Psoas muscle (tissue), 8 donors: ENCODE measurements around the gene PTN. TPM values are rescaled to one million over a fixed set of nuclear protein-coding genes. Genes with fewer than 3 reads are reported as not detected.

Experiments used
- ATAC-seq, 4 donors: fragments of 200-7000 bp; cut with Tn5 transposase; one replicate each; pipeline ENCODE4 v1.9.1; 2020; ENCODE audit warnings: moderate library complexity in 3 of 4, mild to moderate bottlenecking in 2 of 4
- DNase-seq, 2 donors: peaks; one replicate each; pipeline ENCODE4 v3.0.0-alpha.2; 2020
- H3K27ac ChIP-seq: fragments of 200-600 bp; one replicate; pipeline ENCODE4 v1.8.0; 2022
- H3K27me3 ChIP-seq, 3 donors: fragments of 200-600 bp in 1 of 3; one replicate each; pipeline versions ENCODE4 v1.6.1 to v1.8.0; 2013 to 2022; ENCODE audit warnings: low read length in 2 of 3, mild to moderate bottlenecking in 2 of 3, moderate library complexity in 1 of 3; ENCODE audit not compliant: insufficient read depth in 3 of 3
- H3K36me3 ChIP-seq, 2 donors: fragments of 200-600 bp in 1 of 2; one replicate each; pipeline versions ENCODE4 v1.6.1 to v1.8.0; 2013 to 2022; ENCODE audit warnings: low read depth in 1 of 2, mild to moderate bottlenecking in 1 of 2, moderate library complexity in 1 of 2; ENCODE audit not compliant: insufficient read depth in 1 of 2
- H3K4me1 ChIP-seq: fragments of 200-600 bp; one replicate; pipeline ENCODE4 v1.8.0; 2022
- H3K4me3 ChIP-seq: fragments of 200-600 bp; one replicate; pipeline ENCODE4 v1.8.0; 2022; ENCODE audit warnings: mild to moderate bottlenecking
- H3K9me3 ChIP-seq: fragments of 200-600 bp; one replicate; pipeline ENCODE4 v1.8.0; 2022
- CTCF ChIP-seq: fragments of 200-600 bp; IDR thresholded peaks from one replicate; pipeline ENCODE4 v1.8.0; 2022; ENCODE audit warnings: antibody characterized with exemption
- WGBS, 3 donors: extraction: QIAGEN DNeasy Blood & Tissue Kit; methylation state at CpG; one replicate each; pipeline versions ENCODE4 v1.1.6 to v1.1.7; 2013; 5-methylcytosine and 5-hydroxymethylcytosine counted together
- intact Hi-C, 2 donors: fragments of 100-400 bp; cut with DNase I; formaldehyde crosslinking; loops; one replicate each; pipeline versions ENCODE4 v1.11.0 to v1.14.2; 2022
- long read RNA-seq, 2 donors: library from polyadenylated mRNA; unstranded; transcript quantifications; one replicate each; pipeline ENCODE4 v2.0.0, GENCODE V29; 2021
- polyA plus RNA-seq, 3 donors: library from polyadenylated mRNA; stranded (reverse); fragments of 200-250 nt; gene quantifications; one replicate each; pipeline ENCODE4 v1.2.3, GENCODE V29; 2013
- total RNA-seq, 4 donors: library from RNA; stranded (reverse); fragmentation: NEBNext Ultra II Directional in 2 of 4; extraction: Animal tissue kit (Norgen Biotek cat#: 25700) in 2 of 4; gene quantifications; one replicate each; pipeline versions ENCODE4 v1.2.1 to v1.2.4, GENCODE V29; 2021 to 2023
- donor health status: healthy with polysubstance abuse.
- donor health status: DM: no; HTN: no; CAD: no; lungs with moderate emphysema.
- donor health status: Bipolar disorder and iron deficiency.
- donor health status: healthy.
- donor health status: DM: yes; HTN: yes; CAD: no.
- donor health status: DM: no; HTN: no; CAD: no.
- donor health status: DM: no; HTN: no; CAD: no.
- donor health status: DM: yes; HTN: yes; CAD: no.

The PTN gene
- total RNA-seq (1 to 10 TPM in 2 of 4 donors, under 1 TPM in 2; 0.13 to 4.2 (median 0.76) TPM), polyA plus RNA-seq (under 1 TPM; 0.20 to 0.74 (median 0.61) TPM)
- long read RNA-seq, donor 1, result 0 reads
- long read RNA-seq, donor 2, result 0 reads

GRCh38 chr7:137343281-137343841 lies at the start of gene PTN:
TSS of gene PTN (minus strand) at chr7:137343733. CDS start at chr7:137254973, 88,760 bp downstream.
- no peak for ATAC-seq
- no peaks in the 10 kb centered on the region for H3K9me3 ChIP-seq
- no peaks in the 10 kb centered on the region for H3K4me1 ChIP-seq
- intact Hi-C loops, result no loop called here
- H3K27me3 ChIP-seq, result peaks cover 0 to 5% (median 2%) of the 10 kb centered on the region in 3 donors
- no peak within 1 kb of the TSS for H3K27ac ChIP-seq
- H3K36me3 ChIP-seq, result no peaks in the 10 kb centered on the region
- no peak for TF ChIP-seq CTCF
- DNase-seq, result peak in 1 of 2 donors; percentile 25
- peak within 1 kb of the TSS; percentile 28 for H3K4me3 ChIP-seq
- 1 to 3% (median 1%) methylated on average over 23 of the region's 23 CpGs for WGBS, 3 donors

GRCh38 chr7:137390076-137390475 lies 46.5 kb upstream of the PTN start:
- 60 to 72% (median 67%) methylated on average over 1 of the region's 1 CpG for WGBS, 3 donors
- Histone ChIP-seq H3K9me3 (no peaks in the 10 kb centered on the region), H3K36me3 (no peaks in the 10 kb centered on the region), H3K4me3 (no peak overlapping the region), H3K27me3 (no peaks in the 10 kb centered on the region), H3K4me1 (no peaks in the 10 kb centered on the region), H3K27ac (no peak overlapping the region)
- no peak for TF ChIP-seq CTCF
- intact Hi-C loops, result no loop called here
- DNase-seq (no peak), ATAC-seq (no peak)

- 33 to 51% (median 41%) methylated on average over 1 of the region's 1 CpG for WGBS, 3 donors
- DNase-seq (no peak), ATAC-seq (no peak)
These were observed 45.4 kb upstream of the PTN start for GRCh38 chr7:137388916-137389315.

GRCh38 chr7:137386966-137387365 lies 43.4 kb upstream of the PTN start:
- 28 to 55% (median 33%) methylated on average over 1 of the region's 1 CpG for WGBS, 3 donors
- no peaks in the 10 kb centered on the region for H3K9me3 ChIP-seq
- no peak for TF ChIP-seq CTCF
- no peaks in the 10 kb centered on the region for H3K4me1 ChIP-seq
- H3K27ac ChIP-seq, result no peak overlapping the region
- no peaks in the 10 kb centered on the region for H3K36me3 ChIP-seq
- intact Hi-C loops, result no loop called here
- H3K4me3 ChIP-seq, result no peak overlapping the region
- ATAC-seq (no peak), DNase-seq (no peak)
- no peaks in the 10 kb centered on the region for H3K27me3 ChIP-seq

More at GRCh38 chr7:137388916-137389315, 45.4 kb upstream of the PTN start:
- Histone ChIP-seq H3K4me3 (no peak overlapping the region), H3K36me3 (no peaks in the 10 kb centered on the region), H3K27me3 (no peaks in the 10 kb centered on the region), H3K9me3 (no peaks in the 10 kb centered on the region), H3K4me1 (no peaks in the 10 kb centered on the region), H3K27ac (no peak overlapping the region)
- no peak for TF ChIP-seq CTCF
- intact Hi-C loops, result no loop called here

GRCh38 chr7:137381045-137381444 lies 37.5 kb upstream of the PTN start:
- Histone ChIP-seq H3K27ac (no peak overlapping the region), H3K4me3 (no peak overlapping the region), H3K4me1 (no peaks in the 10 kb centered on the region), H3K36me3 (no peaks in the 10 kb centered on the region), H3K27me3 (no peaks in the 10 kb centered on the region), H3K9me3 (no peaks in the 10 kb centered on the region)
- WGBS, 3 donors, result 0 to 31% (median 23%) methylated on average over 1 of the region's 1 CpG
- intact Hi-C loops, result no loop called here
- DNase-seq (no peak), ATAC-seq (no peak)
- TF ChIP-seq CTCF, result no peak
